ENCODE measurements around the gene ARHGAP8.

GRCh38 chr22:44793106-44793505 lies 40.7 kb downstream of the ARHGAP8 start:
- TF ChIP-seq, protein P1, sequence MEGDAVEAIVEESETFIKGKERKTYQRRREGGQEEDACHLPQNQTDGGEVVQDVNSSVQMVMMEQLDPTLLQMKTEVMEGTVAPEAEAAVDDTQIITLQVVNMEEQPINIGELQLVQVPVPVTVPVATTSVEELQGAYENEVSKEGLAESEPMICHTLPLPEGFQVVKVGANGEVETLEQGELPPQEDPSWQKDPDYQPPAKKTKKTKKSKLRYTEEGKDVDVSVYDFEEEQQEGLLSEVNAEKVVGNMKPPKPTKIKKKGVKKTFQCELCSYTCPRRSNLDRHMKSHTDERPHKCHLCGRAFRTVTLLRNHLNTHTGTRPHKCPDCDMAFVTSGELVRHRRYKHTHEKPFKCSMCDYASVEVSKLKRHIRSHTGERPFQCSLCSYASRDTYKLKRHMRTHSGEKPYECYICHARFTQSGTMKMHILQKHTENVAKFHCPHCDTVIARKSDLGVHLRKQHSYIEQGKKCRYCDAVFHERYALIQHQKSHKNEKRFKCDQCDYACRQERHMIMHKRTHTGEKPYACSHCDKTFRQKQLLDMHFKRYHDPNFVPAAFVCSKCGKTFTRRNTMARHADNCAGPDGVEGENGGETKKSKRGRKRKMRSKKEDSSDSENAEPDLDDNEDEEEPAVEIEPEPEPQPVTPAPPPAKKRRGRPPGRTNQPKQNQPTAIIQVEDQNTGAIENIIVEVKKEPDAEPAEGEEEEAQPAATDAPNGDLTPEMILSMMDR (conservative IDR thresholded peaks at IDR 0.05; ENCODE audit: low read length), result no peak
- no peak for TF ChIP-seq EZH2phosphoT487 (IDR thresholded peaks at IDR 0.05; ENCODE audit: borderline replicate concordance, low read depth, low read length)
